Cardiac muscle cell (in vitro differentiated cells and primary cell): ENCODE data around the gene PXT1. TPM values are rescaled to one million over a fixed set of nuclear protein-coding genes. Genes with fewer than 3 reads are reported as not detected.

Experiments
- polyA plus RNA-seq: library from polyadenylated mRNA; unstranded; fragments of >200 nt; fragmentation: Nextera tagmentation; extraction: Ambion mirVana; gene quantifications from 2 replicates; pipeline ENCODE4 v1.2.1, GENCODE V29; 2016
- total RNA-seq: library from RNA; depleted of rRNA; stranded (reverse); fragments of >200 nt; gene quantifications from 2 replicates; pipeline ENCODE4 v1.2.3, GENCODE V29; 2016

The PXT1 gene
- total and polyA plus RNA-seq, 2 experiments from 2014 or later = 0.31 TPM; not detected in 1

Other genes starting within 250 kb of the PXT1 start
- gene BRPF3, start 246.1 kb downstream of the PXT1 start, total RNA-seq = 17.3 and 22.3 TPM in 2 replicates
- 9.4 and 15.9 TPM in 2 replicates for gene BRPF3, start 246.1 kb downstream of the PXT1 start, polyA plus RNA-seq
- gene PNPLA1, start 172.8 kb downstream of the PXT1 start, total RNA-seq = not detected in 2 replicates
- not detected in 2 replicates for gene PNPLA1, start 172.8 kb downstream of the PXT1 start, polyA plus RNA-seq
- 0.12 TPM in 1 of 2 replicates, not detected in the other for gene BNIP5, start 106.0 kb downstream of the PXT1 start, total RNA-seq
- not detected in 2 replicates for gene BNIP5, start 106.0 kb downstream of the PXT1 start, polyA plus RNA-seq
- gene ETV7, start 55.2 kb downstream of the PXT1 start, total RNA-seq = 0.14 TPM in 1 of 2 replicates, not detected in the other
- 0.28 TPM in 1 of 2 replicates, not detected in the other for gene ETV7, start 55.2 kb downstream of the PXT1 start, polyA plus RNA-seq
- gene KCTD20, start 146 bp upstream of the PXT1 start, total RNA-seq = 23.7 and 25.5 TPM in 2 replicates
- 22.0 and 28.0 TPM in 2 replicates for gene KCTD20, start 146 bp upstream of the PXT1 start, polyA plus RNA-seq
- gene STK38, start 104.6 kb upstream of the PXT1 start, total RNA-seq = 16.6 and 17.1 TPM in 2 replicates
- gene STK38, start 104.6 kb upstream of the PXT1 start, polyA plus RNA-seq = 22.5 and 35.3 TPM in 2 replicates
- gene SRSF3, start 151.5 kb upstream of the PXT1 start, total RNA-seq = 122 and 127 TPM in 2 replicates
- gene SRSF3, start 151.5 kb upstream of the PXT1 start, polyA plus RNA-seq = 160 and 184 TPM in 2 replicates
- 60.8 and 119 TPM in 2 replicates for gene CDKN1A, start 235.9 kb upstream of the PXT1 start, total RNA-seq
- 70.8 and 141 TPM in 2 replicates for gene CDKN1A, start 235.9 kb upstream of the PXT1 start, polyA plus RNA-seq